GM12878 (cell line): ENCODE results near the gene MYO1D. TPM values are rescaled to one million over a fixed set of nuclear protein-coding genes. Genes with fewer than 3 reads are reported as not detected.
A peak's percentile ranks its signal among the peaks of the same experiment; 100 is the strongest.

Experiments
- ATAC-seq: fragments of 200-7000 bp; cut with Tn5 transposase; 3 replicates; pipeline ENCODE4 v1.9.1; 2020; ENCODE audit warnings: mild to moderate bottlenecking, moderate library complexity
- BruUV-seq: library from RNA; stranded (reverse); fragments of 400-500 nt; replicated peaks from 2 replicates; lab custom pipeline; 2021; lab: Mats Ljungman, UMichigan
- CTCF ChIA-PET: fragments of 300-600 bp; sonication (Branson Sonifier 250); formaldehyde crosslinking; extraction: SDS; loops from one replicate; lab custom pipeline; 2021; ENCODE audit warnings: inconsistent platforms; lab: Yijun Ruan, JAX
- POLR2A ChIA-PET: fragments of 350-600 bp; formaldehyde crosslinking; extraction: SDS; loops from one replicate; lab custom pipeline; 2021; ENCODE audit warnings: inconsistent platforms; lab: Charles Lee
- RAD21 ChIA-PET: fragments of 300-600 bp; sonication (Branson Sonifier 250); formaldehyde crosslinking; loops from one replicate; lab custom pipeline; 2023; ENCODE audit warnings: antibody characterized with exemption; ENCODE audit not compliant: unreplicated experiment; lab: Charles Lee
- SMC1A ChIA-PET: fragments of 300-600 bp; sonication (Branson Sonifier 250); formaldehyde crosslinking; loops from one replicate; lab custom pipeline; 2023; ENCODE audit not compliant: unreplicated experiment, uncharacterized antibody; lab: Charles Lee
- DNase-seq: peaks from one replicate; pipeline ENCODE4 v3.0.0-alpha.2; 2011; ENCODE audit warnings: low read depth, low spot score
- FAIRE-seq: peaks from 3 replicates; lab custom pipeline; 2011; peaks lifted over from hg19 to GRCh38; lab: Jason Lieb, UNC
- H2AFZ ChIP-seq: 2 replicates; pipeline ENCODE4 v1.6.0; 2011; ENCODE audit warnings: low read depth, low read length, control low read depth; ENCODE audit not compliant: control insufficient read depth
- H3K27ac ChIP-seq: 2 replicates; pipeline ENCODE4 v1.5.1; 2011; ENCODE audit warnings: control low read depth; ENCODE audit not compliant: control insufficient read depth, insufficient read depth
- H3K27me3 ChIP-seq, 2 experiments: replicated peaks in 1 of 2; 2 replicates each; pipeline versions ENCODE4 v1.6.0 to v1.6.1; 2011; ENCODE audit warnings: low read length in 1 of 2; ENCODE audit not compliant: control insufficient read depth in 2 of 2, insufficient read depth in 2 of 2
- H3K36me3 ChIP-seq, 2 experiments: 2 replicates each; pipeline ENCODE4 v1.5.1; 2011; ENCODE audit warnings: low read length in 1 of 2; ENCODE audit not compliant: control insufficient read depth in 2 of 2, insufficient read depth in 2 of 2
- H3K4me1 ChIP-seq: 2 replicates; pipeline ENCODE4 v1.6.1; 2011; ENCODE audit warnings: mild to moderate bottlenecking, low read length, moderate library complexity, mixed read lengths; ENCODE audit not compliant: control insufficient read depth, insufficient read depth
- H3K4me2 ChIP-seq: 2 replicates; pipeline ENCODE4 v1.6.0; 2011; ENCODE audit warnings: control low read depth; ENCODE audit not compliant: control insufficient read depth, insufficient read depth
- H3K4me3 ChIP-seq: fragments of 200-600 bp; sonication (generic); 2 replicates; pipeline ENCODE4 v1.5.1; 2016
- H3K79me2 ChIP-seq: 2 replicates; pipeline ENCODE4 v1.6.0; 2011; ENCODE audit warnings: low read length; ENCODE audit not compliant: control insufficient read depth, insufficient read depth
- H3K9ac ChIP-seq: 2 replicates; pipeline ENCODE4 v1.8.0; 2011; ENCODE audit warnings: low read length, control low read depth, mixed read lengths; ENCODE audit not compliant: control insufficient read depth, insufficient read depth
- H3K9me3 ChIP-seq: replicated peaks from 3 replicates; pipeline ENCODE4 v1.5.1; 2011; ENCODE audit warnings: mild to moderate bottlenecking, low read length; ENCODE audit not compliant: control insufficient read depth, insufficient read depth
- H4K20me1 ChIP-seq: 2 replicates; pipeline ENCODE4 v1.6.0; 2011; ENCODE audit not compliant: control insufficient read depth, insufficient read depth
- BRCA1 ChIP-seq: IDR thresholded peaks from 2 replicates; pipeline ENCODE4 v1.6.1; 2011; ENCODE audit warnings: low read depth, low read length, improper control_type of control experiment
- CBX3 ChIP-seq: fragments of 200-600 bp; sonication (generic); IDR thresholded peaks from 2 replicates; pipeline ENCODE4 v1.6.1; 2016; ENCODE audit warnings: low read depth, borderline replicate concordance
- DPF2 ChIP-seq: fragments of 450-650 bp; IDR thresholded peaks from 2 replicates; pipeline ENCODE4 v1.6.1; 2017; ENCODE audit warnings: mild to moderate bottlenecking
- EGR1 ChIP-seq, 2 experiments: IDR thresholded peaks; 1 replicate in 1 of 2; 2 replicates in 1 of 2; pipeline ENCODE4 v1.6.1; 2011 to 2012; ENCODE audit warnings: low read depth in 2 of 2, low read length in 2 of 2, borderline replicate concordance in 1 of 2, mild to moderate bottlenecking in 1 of 2, moderate library complexity in 1 of 2
- EZH2 ChIP-seq: IDR thresholded peaks from 2 replicates; pipeline ENCODE4 v1.6.1; 2012; ENCODE audit warnings: low read depth, mild to moderate bottlenecking, control low read depth, inconsistent platforms, low read length, borderline replicate concordance; ENCODE audit not compliant: control insufficient read depth
- KAT2A ChIP-seq: conservative IDR thresholded peaks from 2 replicates; pipeline ENCODE4 v1.6.1; 2011; ENCODE audit warnings: low read depth, low read length; ENCODE audit not compliant: control insufficient read depth
- MYC ChIP-seq: IDR thresholded peaks from 2 replicates; pipeline ENCODE4 v1.6.1; 2011; ENCODE audit warnings: mild to moderate bottlenecking, low read length, moderate library complexity, inconsistent platforms; ENCODE audit not compliant: insufficient read depth, insufficient replicate concordance, insufficient read length, severe bottlenecking
- PKNOX1 ChIP-seq: fragments of 450-650 bp; IDR thresholded peaks from 2 replicates; pipeline ENCODE4 v1.6.1; 2016; ENCODE audit warnings: mild to moderate bottlenecking
- SREBF1 ChIP-seq: IDR thresholded peaks from 2 replicates; pipeline ENCODE4 v1.6.1; 2012; ENCODE audit warnings: mild to moderate bottlenecking, low read length
- TCF12 ChIP-seq: IDR thresholded peaks from 2 replicates; pipeline ENCODE4 v1.6.1; 2011; ENCODE audit warnings: low read depth, mild to moderate bottlenecking, low read length
- WGBS: methylation state at CpG from one replicate; pipeline ENCODE4 v1.1.6; 2016; ENCODE audit warnings: low lambda C conversion rate; ENCODE audit not compliant: insufficient replicate concordance, insufficient coverage; ENCODE audit errors: missing lambda C conversion rate; 5-methylcytosine and 5-hydroxymethylcytosine counted together
- in situ Hi-C: fragments of 300-500 bp; cut with MboI; formaldehyde crosslinking; loops from 9 replicates; pipeline ENCODE4 v1.14.3; 2018; ENCODE audit warnings: mixed read lengths
- intact Hi-C: fragments of 100-400 bp; cut with micrococcal nuclease; formaldehyde crosslinking; loops from one replicate; pipeline ENCODE4 v1.14.2; 2022; ENCODE audit not compliant: unreplicated experiment
- polyA plus RNA-seq, 11 experiments: library from polyadenylated mRNA; depleted of rRNA in 4 of 11; unstranded in 6 of 11; stranded (reverse) in 5 of 11; fragments of >200 nt; fragmentation: Nextera tagmentation in 4 of 11; fragmentation: Illumina TruSeq in 1 of 11; extraction: Ambion mirVana in 4 of 11; extraction: Trizol in 1 of 11; gene quantifications; 1 replicate in 1 of 11; 2 replicates in 10 of 11; pipeline versions ENCODE4 v1.2.1 to v1.2.3, GENCODE V29; 2011 to 2016; ENCODE audit warnings: inconsistent platforms in 2 of 11, missing spikeins in 2 of 11, low read depth in 1 of 11
- total RNA-seq, 4 experiments: library from RNA; depleted of rRNA in 3 of 4; stranded (reverse); fragments of >200 nt in 3 of 4; fragmentation: Illumina TruSeq in 1 of 4; extraction: Trizol in 1 of 4; gene quantifications; 2 replicates each; pipeline versions ENCODE4 v1.2.1 to v1.2.3, GENCODE V29; 2013 to 2021
- TF ChIP-seq, protein P1 (sequence below): IDR thresholded peaks from 2 replicates; pipeline ENCODE4 v1.6.1; 2012; ENCODE audit warnings: low read depth, low read length, improper control_type of control experiment
- TF ChIP-seq, protein P2 (sequence below): fragments of 450-650 bp; formaldehyde crosslinking; IDR thresholded peaks from 2 replicates; pipeline ENCODE4 v1.4.0; 2022; ENCODE audit warnings: mild to moderate bottlenecking, moderate library complexity
- TF ChIP-seq, protein P3 (sequence below): fragments of 450-650 bp; IDR thresholded peaks from 2 replicates; pipeline ENCODE4 v1.6.1; 2016; ENCODE audit warnings: mild to moderate bottlenecking
- TF ChIP-seq, protein P4 (sequence below): fragments of 450-650 bp; conservative IDR thresholded peaks from 2 replicates; pipeline ENCODE4 v1.6.1; 2017; ENCODE audit warnings: mild to moderate bottlenecking, moderate library complexity

MYO1D gene
- total and polyA plus RNA-seq, 10 of the 15 experiments (the other 5 are each of a cell fraction or from before 2014, with no cell fraction given) = 1.8 to 37.7 (median 25.4) TPM

- Histone ChIP-seq H3K4me2 (no peak overlapping the region), H3K4me1 (peaks cover 3% of the 10 kb centered on the region), H3K4me3 (no peak overlapping the region), H3K9me3 (no peaks in the 10 kb centered on the region), H3K79me2 (no peaks in the 10 kb centered on the region), H2AFZ (no peak overlapping the region), H3K9ac (no peak overlapping the region), H3K27me3 (no peaks in the 10 kb centered on the region), H4K20me1 (no peaks in the 10 kb centered on the region), H3K27ac (no peak overlapping the region), H3K36me3 (no peaks in the 10 kb centered on the region)
- no TSS peak for BruUV-seq
- 67% methylated on average over 3 of the region's 3 CpGs for WGBS
- POLR2A ChIA-PET = interaction anchor here (1.0 to 3.4 kb wide), 3 partner anchors 44 to 126 kb away, joined by 5 to 29 read pairs (median 9); partner anchors contain the start of gene MYO1D
- intact Hi-C loops = loop anchor here (5.0 kb wide), 2 partner anchors 43 to 213 kb away; no protein-coding TSS in a partner anchor
- no peak for DNase-seq
- peak; percentile 45; the same call in 2 of the 3 replicates for ATAC-seq
- CTCF ChIA-PET = interaction anchor here (0.7 to 8.2 kb wide), 24 partner anchors 9 to 322 kb away, joined by 3 to 335 read pairs (median 12); partner anchors contain the start of gene MYO1D
- SMC1A ChIA-PET = interaction anchor here (0.6 to 7.8 kb wide), 19 partner anchors 9 to 321 kb away, joined by 3 to 248 read pairs (median 10); partner anchors contain the start of gene MYO1D
- TF ChIP-seq CBX3 (no peak), EGR1 (IDR thresholded peaks at IDR 0.05; ENCODE audit: borderline replicate concordance in 1 of 2, low read depth in 2 of 2, low read length in 2 of 2) (no peak), PKNOX1 (no peak), MYC (no peak), EZH2 (no peak), SREBF1 (no peak), DPF2 (no peak), TCF12 (no peak), KAT2A (no peak), BRCA1 (no peak)
- TF ChIP-seq, protein P1, sequence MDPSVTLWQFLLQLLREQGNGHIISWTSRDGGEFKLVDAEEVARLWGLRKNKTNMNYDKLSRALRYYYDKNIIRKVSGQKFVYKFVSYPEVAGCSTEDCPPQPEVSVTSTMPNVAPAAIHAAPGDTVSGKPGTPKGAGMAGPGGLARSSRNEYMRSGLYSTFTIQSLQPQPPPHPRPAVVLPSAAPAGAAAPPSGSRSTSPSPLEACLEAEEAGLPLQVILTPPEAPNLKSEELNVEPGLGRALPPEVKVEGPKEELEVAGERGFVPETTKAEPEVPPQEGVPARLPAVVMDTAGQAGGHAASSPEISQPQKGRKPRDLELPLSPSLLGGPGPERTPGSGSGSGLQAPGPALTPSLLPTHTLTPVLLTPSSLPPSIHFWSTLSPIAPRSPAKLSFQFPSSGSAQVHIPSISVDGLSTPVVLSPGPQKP = no peak
- TF ChIP-seq, protein P2, sequence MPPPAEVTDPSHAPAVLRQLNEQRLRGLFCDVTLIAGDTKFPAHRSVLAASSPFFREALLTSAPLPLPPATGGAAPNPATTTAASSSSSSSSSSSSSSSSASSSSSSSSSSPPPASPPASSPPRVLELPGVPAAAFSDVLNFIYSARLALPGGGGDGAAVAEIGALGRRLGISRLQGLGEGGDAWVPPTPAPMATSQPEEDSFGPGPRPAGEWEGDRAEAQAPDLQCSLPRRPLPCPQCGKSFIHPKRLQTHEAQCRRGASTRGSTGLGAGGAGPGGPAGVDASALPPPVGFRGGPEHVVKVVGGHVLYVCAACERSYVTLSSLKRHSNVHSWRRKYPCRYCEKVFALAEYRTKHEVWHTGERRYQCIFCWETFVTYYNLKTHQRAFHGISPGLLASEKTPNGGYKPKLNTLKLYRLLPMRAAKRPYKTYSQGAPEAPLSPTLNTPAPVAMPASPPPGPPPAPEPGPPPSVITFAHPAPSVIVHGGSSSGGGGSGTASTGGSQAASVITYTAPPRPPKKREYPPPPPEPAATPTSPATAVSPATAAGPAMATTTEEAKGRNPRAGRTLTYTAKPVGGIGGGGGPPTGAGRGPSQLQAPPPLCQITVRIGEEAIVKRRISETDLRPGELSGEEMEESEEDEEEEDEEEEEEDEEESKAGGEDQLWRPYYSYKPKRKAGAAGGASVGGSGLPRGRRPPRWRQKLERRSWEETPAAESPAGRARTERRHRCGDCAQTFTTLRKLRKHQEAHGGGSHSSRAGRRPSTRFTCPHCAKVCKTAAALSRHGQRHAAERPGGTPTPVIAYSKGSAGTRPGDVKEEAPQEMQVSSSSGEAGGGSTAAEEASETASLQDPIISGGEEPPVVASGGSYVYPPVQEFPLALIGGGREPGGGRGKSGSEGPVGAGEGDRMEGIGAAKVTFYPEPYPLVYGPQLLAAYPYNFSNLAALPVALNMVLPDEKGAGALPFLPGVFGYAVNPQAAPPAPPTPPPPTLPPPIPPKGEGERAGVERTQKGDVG = no peak
- TF ChIP-seq, protein P3, sequence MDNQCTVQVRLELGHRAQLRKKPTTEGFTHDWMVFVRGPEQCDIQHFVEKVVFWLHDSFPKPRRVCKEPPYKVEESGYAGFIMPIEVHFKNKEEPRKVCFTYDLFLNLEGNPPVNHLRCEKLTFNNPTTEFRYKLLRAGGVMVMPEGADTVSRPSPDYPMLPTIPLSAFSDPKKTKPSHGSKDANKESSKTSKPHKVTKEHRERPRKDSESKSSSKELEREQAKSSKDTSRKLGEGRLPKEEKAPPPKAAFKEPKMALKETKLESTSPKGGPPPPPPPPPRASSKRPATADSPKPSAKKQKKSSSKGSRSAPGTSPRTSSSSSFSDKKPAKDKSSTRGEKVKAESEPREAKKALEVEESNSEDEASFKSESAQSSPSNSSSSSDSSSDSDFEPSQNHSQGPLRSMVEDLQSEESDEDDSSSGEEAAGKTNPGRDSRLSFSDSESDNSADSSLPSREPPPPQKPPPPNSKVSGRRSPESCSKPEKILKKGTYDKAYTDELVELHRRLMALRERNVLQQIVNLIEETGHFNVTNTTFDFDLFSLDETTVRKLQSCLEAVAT = no peak
- TF ChIP-seq, protein P4, sequence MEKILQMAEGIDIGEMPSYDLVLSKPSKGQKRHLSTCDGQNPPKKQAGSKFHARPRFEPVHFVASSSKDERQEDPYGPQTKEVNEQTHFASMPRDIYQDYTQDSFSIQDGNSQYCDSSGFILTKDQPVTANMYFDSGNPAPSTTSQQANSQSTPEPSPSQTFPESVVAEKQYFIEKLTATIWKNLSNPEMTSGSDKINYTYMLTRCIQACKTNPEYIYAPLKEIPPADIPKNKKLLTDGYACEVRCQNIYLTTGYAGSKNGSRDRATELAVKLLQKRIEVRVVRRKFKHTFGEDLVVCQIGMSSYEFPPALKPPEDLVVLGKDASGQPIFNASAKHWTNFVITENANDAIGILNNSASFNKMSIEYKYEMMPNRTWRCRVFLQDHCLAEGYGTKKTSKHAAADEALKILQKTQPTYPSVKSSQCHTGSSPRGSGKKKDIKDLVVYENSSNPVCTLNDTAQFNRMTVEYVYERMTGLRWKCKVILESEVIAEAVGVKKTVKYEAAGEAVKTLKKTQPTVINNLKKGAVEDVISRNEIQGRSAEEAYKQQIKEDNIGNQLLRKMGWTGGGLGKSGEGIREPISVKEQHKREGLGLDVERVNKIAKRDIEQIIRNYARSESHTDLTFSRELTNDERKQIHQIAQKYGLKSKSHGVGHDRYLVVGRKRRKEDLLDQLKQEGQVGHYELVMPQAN = no peak
- RAD21 ChIA-PET = interaction anchor here (1.0 to 4.1 kb wide), 17 partner anchors 9 to 300 kb away, joined by 3 to 183 read pairs (median 10); partner anchors contain the start of gene MYO1D
- FAIRE-seq = no peak
- in situ Hi-C loops = loop anchor here (5.0 to 10.0 kb wide), 3 partner anchors 98 to 153 kb away; no protein-coding TSS in a partner anchor
Measured at GRCh38 chr17:32784113-32784512, 92.8 kb downstream of the MYO1D start.
